NB4 (cell line): Measurements from ENCODE around the gene CPNE2.
A peak's percentile ranks its signal among the peaks of the same experiment; 100 is the strongest.

Experiments
- DNase-seq: peaks from one replicate; pipeline ENCODE4 v3.0.0; 2010; ENCODE audit warnings: low read depth
- H3K4me3 ChIP-seq: one replicate; pipeline ENCODE4 v1.5.1; 2011; ENCODE audit warnings: mild to moderate bottlenecking, low read depth, low read length, moderate library complexity
- CTCF ChIP-seq: IDR thresholded peaks from one replicate; pipeline ENCODE4 v1.5.1; 2012; ENCODE audit warnings: low read depth, low read length
- MAX ChIP-seq: IDR thresholded peaks from 2 replicates; pipeline ENCODE4 v1.6.1; 2011; ENCODE audit warnings: low read depth, low read length
- MYC ChIP-seq: IDR thresholded peaks from 2 replicates; pipeline ENCODE4 v1.6.1; 2011; ENCODE audit warnings: low read depth, low read length
- POLR2A ChIP-seq: IDR thresholded peaks from 2 replicates; pipeline ENCODE4 v1.6.1; 2011; ENCODE audit warnings: mild to moderate bottlenecking; ENCODE audit not compliant: insufficient read length; ENCODE audit errors: extremely low read depth

Gene CPNE2

GRCh38 chr16:57137566-57138273, 45.3 kb downstream of the CPNE2 start:
- TF ChIP-seq POLR2A (no peak), CTCF (no peak), MAX (no peak)
- DNase-seq: no peak
- H3K4me3 ChIP-seq: no peak overlapping the region

DNA sequence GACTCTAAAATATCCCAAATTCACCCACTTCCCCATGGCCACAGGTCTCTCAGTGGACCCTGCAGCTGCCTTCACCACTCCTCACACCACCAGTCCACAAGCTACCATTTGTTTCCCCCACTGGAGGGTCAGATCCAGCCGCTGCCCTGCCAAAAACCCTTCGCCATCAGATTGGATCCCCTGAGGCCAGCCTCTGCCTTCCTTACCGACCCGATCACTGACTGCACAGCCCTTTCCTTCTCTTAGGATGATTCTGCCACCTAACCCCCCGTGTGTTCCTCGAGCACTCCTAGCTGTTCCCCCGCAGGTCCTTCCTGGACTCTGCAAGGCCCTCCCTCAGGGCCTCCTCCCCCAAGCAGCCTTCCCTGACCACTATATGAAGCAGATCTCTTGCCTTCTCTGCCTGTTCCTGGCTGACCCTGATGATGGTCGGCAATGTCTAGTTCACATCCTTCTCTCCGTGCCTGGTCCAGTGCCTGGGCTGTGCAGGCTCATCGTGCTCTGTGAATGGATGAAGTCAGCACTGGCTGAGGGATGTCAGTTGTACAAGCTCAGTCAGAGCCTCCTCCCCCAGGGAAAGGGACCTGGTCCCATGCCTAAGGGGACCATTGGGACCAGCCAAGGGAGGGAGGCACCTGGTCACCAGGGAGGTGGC, 46.0 kb downstream of the CPNE2 start:
- TF ChIP-seq CTCF (no peak), MYC (no peak), MAX (no peak), POLR2A (no peak)
- no peak overlapping the region for H3K4me3 ChIP-seq
- DNase-seq: no peak

- H3K4me3 ChIP-seq: no peak overlapping the region
- TF ChIP-seq MYC (no peak), CTCF (no peak), POLR2A (no peak)
- DNase-seq: no peak
These were observed 48.7 kb downstream of the CPNE2 start for GRCh38 chr16:57140931-57141668.

DNA sequence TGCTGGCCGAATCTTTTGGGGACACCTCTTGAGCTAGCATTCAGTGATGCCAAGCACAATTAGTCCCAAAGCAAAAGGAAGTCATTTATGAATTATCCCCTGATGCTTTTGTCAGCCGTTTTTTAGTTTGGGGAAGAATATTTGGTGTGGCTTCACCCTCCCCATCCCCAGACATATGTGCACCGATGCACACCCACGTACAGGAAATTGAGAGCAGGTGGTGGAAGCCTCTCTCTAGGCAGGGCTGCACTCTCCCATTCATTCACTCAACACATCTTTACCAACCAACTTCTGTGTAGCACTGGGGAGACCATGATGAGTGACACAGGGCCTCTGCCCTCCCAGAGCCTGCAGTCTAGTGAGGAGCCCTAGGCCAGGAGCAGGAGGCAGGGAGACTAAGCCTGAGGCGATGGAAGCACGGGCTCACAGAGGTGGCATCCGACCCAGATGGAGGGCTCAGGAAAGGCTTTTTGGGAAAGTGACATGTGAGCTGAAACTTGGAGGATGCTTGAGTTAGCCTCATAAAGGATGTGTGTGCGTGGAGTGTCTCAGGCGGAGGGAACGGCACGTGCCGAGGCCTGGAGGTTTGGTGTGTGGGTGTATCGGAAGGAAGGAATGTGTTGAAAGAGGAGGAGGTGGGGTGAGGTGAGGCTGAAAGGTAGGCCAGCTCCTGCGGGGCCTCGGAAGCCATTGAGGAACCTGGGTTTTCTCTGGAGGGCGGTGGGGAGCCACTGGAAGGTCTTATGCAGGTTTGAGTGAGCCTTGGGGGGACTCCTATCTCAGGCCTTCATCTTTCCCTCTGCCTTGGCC, 49.6 kb downstream of the CPNE2 start:
- TF ChIP-seq MYC (no peak), CTCF (no peak), POLR2A (no peak)
- H3K4me3 ChIP-seq: no peak overlapping the region
- DNase-seq: peak; percentile 55

GRCh38 chr16:57143149-57143921, 51.0 kb downstream of the CPNE2 start:
- TF ChIP-seq MYC: no peak
- TF ChIP-seq MAX: no peak
- no peak for TF ChIP-seq POLR2A
- no peak for TF ChIP-seq CTCF
- no peak for DNase-seq
- H3K4me3 ChIP-seq: no peak overlapping the region
